Urothelium cell line (cell line): ENCODE results near the gene IL33.
"Not testable (repeated sequence)": the region's sequence is repeated elsewhere in the genome, so short reads cannot be mapped to it uniquely, and the experiment has no call there.

Experiments
- DNase-seq: peaks from one replicate; pipeline ENCODE4 v3.0.0; 2011; ENCODE audit warnings: low spot score, mixed read lengths
- FAIRE-seq: peaks from 2 replicates; lab custom pipeline; 2011; peaks lifted over from hg19 to GRCh38; lab: Jason Lieb, UNC

Gene IL33

GRCh38 chr9:6215562-6215961, at the start of gene IL33:
TSS of gene IL33 (plus strand) at chr9:6215807. CDS start at chr9:6241695, 25,888 bp downstream.
- FAIRE-seq (no peak), DNase-seq (no peak)

GRCh38 chr9:6171667-6172066, 43.9 kb upstream of the IL33 start:
- no peak for DNase-seq

GRCh38 chr9:6173914-6174313, 41.7 kb upstream of the IL33 start:
- FAIRE-seq = no peak
- DNase-seq = no peak

More at GRCh38 chr9:6171667-6172066, 43.9 kb upstream of the IL33 start:
- FAIRE-seq = no peak

- not testable (repeated sequence) for DNase-seq, FAIRE-seq
These were observed 32.9 kb upstream of the IL33 start for GRCh38 chr9:6182549-6183226.

GRCh38 chr9:6183227-6183551, 32.4 kb upstream of the IL33 start:
- FAIRE-seq (no peak), DNase-seq (no peak)

GRCh38 chr9:6183627-6184026, 32.0 kb upstream of the IL33 start:
- FAIRE-seq = no peak

GRCh38 chr9:6184749-6185645, 30.6 kb upstream of the IL33 start:
- no peak for FAIRE-seq
- no peak for DNase-seq

More at GRCh38 chr9:6183627-6184026, 32.0 kb upstream of the IL33 start:
- no peak for DNase-seq

- no peak for DNase-seq
- FAIRE-seq = no peak
These were observed 28.9 kb upstream of the IL33 start for GRCh38 chr9:6186691-6187090.

- FAIRE-seq (no peak), DNase-seq (no peak)
These were observed 28.3 kb upstream of the IL33 start for GRCh38 chr9:6187272-6187671.

GRCh38 chr9:6188466-6188865, 27.1 kb upstream of the IL33 start:
- FAIRE-seq = no peak
- DNase-seq = no peak

- FAIRE-seq = no peak
These were observed 26.7 kb upstream of the IL33 start for GRCh38 chr9:6188906-6189305.

GRCh38 chr9:6194934-6195333, 20.7 kb upstream of the IL33 start:
- no peak for FAIRE-seq
- DNase-seq = no peak

More at GRCh38 chr9:6188906-6189305, 26.7 kb upstream of the IL33 start:
- no peak for DNase-seq

- no peak for DNase-seq
- no peak for FAIRE-seq
These were observed 19.8 kb upstream of the IL33 start for GRCh38 chr9:6195714-6196360.

- FAIRE-seq (no peak), DNase-seq (no peak)
These were observed 18.3 kb upstream of the IL33 start for GRCh38 chr9:6197330-6197729.

GRCh38 chr9:6198251-6198650, 17.4 kb upstream of the IL33 start:
- DNase-seq (no peak), FAIRE-seq (no peak)

- DNase-seq (no peak), FAIRE-seq (no peak)
These were observed 16.0 kb upstream of the IL33 start for GRCh38 chr9:6199596-6199995.

- no peak for DNase-seq
- no peak for FAIRE-seq
These were observed 14.8 kb upstream of the IL33 start for GRCh38 chr9:6200761-6201160.

GRCh38 chr9:6209966-6210365, 5.6 kb upstream of the IL33 start:
- DNase-seq (no peak), FAIRE-seq (no peak)

GRCh38 chr9:6212722-6213375, 2.8 kb upstream of the IL33 start:
- DNase-seq (no peak), FAIRE-seq (no peak)

GRCh38 chr9:6214434-6214833, 1.2 kb upstream of the IL33 start:
- no peak for FAIRE-seq
- DNase-seq = no peak

- no peak for FAIRE-seq
- DNase-seq = no peak
These were observed 704 bp upstream of the IL33 start for GRCh38 chr9:6214903-6215302.
